HG02642 (cell line): ENCODE data around the gene ZNF536.

ENCODE experiments used
- ATAC-seq: cut with Tn5 transposase; IDR thresholded peaks from one replicate; pipeline ENCODE4 v1.9.1; 2021; ENCODE audit warnings: mild to moderate bottlenecking; ENCODE audit not compliant: unreplicated experiment, poor library complexity

Gene ZNF536

GRCh38 chr19:30371960-30372824, at the start of gene ZNF536:
Gene ZNF536, plus strand, starts transcription at chr19:30372384. Its CDS starts 71,179 bp downstream, at chr19:30443563.
- no peak for ATAC-seq

- no peak for ATAC-seq
These were observed 49.4 kb upstream of the ZNF536 start for GRCh38 chr19:30322641-30323320.

- ATAC-seq, result no peak
These were observed 48.3 kb upstream of the ZNF536 start for GRCh38 chr19:30323904-30324303.

- ATAC-seq, result no peak
These were observed 47.2 kb upstream of the ZNF536 start for GRCh38 chr19:30324982-30325381.

- no peak for ATAC-seq
These were observed 46.4 kb upstream of the ZNF536 start for GRCh38 chr19:30325676-30326392.

- no peak for ATAC-seq
These were observed 45.8 kb upstream of the ZNF536 start for GRCh38 chr19:30326393-30326710.

GRCh38 chr19:30327331-30327730, 44.9 kb upstream of the ZNF536 start:
- ATAC-seq, result no peak

- no peak for ATAC-seq
These were observed 44.1 kb upstream of the ZNF536 start for GRCh38 chr19:30328096-30328495.

GRCh38 chr19:30330266-30330665, 41.9 kb upstream of the ZNF536 start:
- no peak for ATAC-seq

- no peak for ATAC-seq
These were observed 39.5 kb upstream of the ZNF536 start for GRCh38 chr19:30332445-30333234.

GRCh38 chr19:30333291-30334065, 38.7 kb upstream of the ZNF536 start:
- no peak for ATAC-seq

GRCh38 chr19:30334841-30335240, 37.3 kb upstream of the ZNF536 start:
- no peak for ATAC-seq

GRCh38 chr19:30335306-30335886, 36.8 kb upstream of the ZNF536 start:
- no peak for ATAC-seq

GRCh38 chr19:30336290-30336689, 35.9 kb upstream of the ZNF536 start:
- no peak for ATAC-seq

GRCh38 chr19:30338041-30338456, 34.1 kb upstream of the ZNF536 start:
- no peak for ATAC-seq

- ATAC-seq, result no peak
These were observed 33.1 kb upstream of the ZNF536 start for GRCh38 chr19:30338878-30339623.

GRCh38 chr19:30339624-30340525, 32.3 kb upstream of the ZNF536 start:
- ATAC-seq, result no peak
